ENCODE results near the gene AFAP1L2.

Gene AFAP1L2

GRCh38 chr10:114332301-114333192 lies 71.8 kb downstream of the AFAP1L2 start:
- peak; percentile 54 for DNase-seq

- DNase-seq = no peak
Measured at GRCh38 chr10:114329634-114330365, 74.5 kb downstream of the AFAP1L2 start.

- DNase-seq = peak; percentile 50
Measured at GRCh38 chr10:114328874-114329273, 75.4 kb downstream of the AFAP1L2 start.

- DNase-seq = no peak
Measured at GRCh38 chr10:114328441-114328812, 75.9 kb downstream of the AFAP1L2 start.

GRCh38 chr10:114327537-114328440 lies 76.5 kb downstream of the AFAP1L2 start:
- DNase-seq = peak; percentile 55

- DNase-seq = no peak
Measured at GRCh38 chr10:114326795-114327194, 77.5 kb downstream of the AFAP1L2 start.

- peak; percentile 58 for DNase-seq
Measured at GRCh38 chr10:114323023-114323422, 81.3 kb downstream of the AFAP1L2 start.

- DNase-seq = peak; percentile 88
Measured at GRCh38 chr10:114322344-114322743, 82.0 kb downstream of the AFAP1L2 start.

- peak; percentile 94 for DNase-seq
Measured at GRCh38 chr10:114320249-114321116, 83.8 kb downstream of the AFAP1L2 start.

GRCh38 chr10:114319406-114320248 lies 84.7 kb downstream of the AFAP1L2 start:
- no peak for DNase-seq

GRCh38 chr10:114316744-114317143 lies 87.6 kb downstream of the AFAP1L2 start:
- DNase-seq = peak; percentile 7

GRCh38 chr10:114315566-114316420 lies 88.5 kb downstream of the AFAP1L2 start:
- peak; percentile 59 for DNase-seq

- peak; percentile 29 for DNase-seq
Measured at GRCh38 chr10:114313866-114314265, 90.4 kb downstream of the AFAP1L2 start.

- DNase-seq = peak; percentile 20
Measured at GRCh38 chr10:114313139-114313538, 91.2 kb downstream of the AFAP1L2 start.

- DNase-seq = peak; percentile 43
Measured at GRCh38 chr10:114311496-114312209, 92.6 kb downstream of the AFAP1L2 start.

GRCh38 chr10:114311023-114311422 lies 93.3 kb downstream of the AFAP1L2 start:
- DNase-seq = peak; percentile 38

- DNase-seq = peak; percentile 77
Measured at GRCh38 chr10:114310346-114310745, 94.0 kb downstream of the AFAP1L2 start.

- no peak for DNase-seq
Measured at GRCh38 chr10:114309364-114309651, 95.0 kb downstream of the AFAP1L2 start.
